Neural cell (in vitro differentiated cells): Measurements from ENCODE around the gene TBC1D16. TPM values are rescaled to one million over a fixed set of nuclear protein-coding genes. Genes with fewer than 3 reads are reported as not detected.

Source experiments
- H2AFZ ChIP-seq: fragments of 200-600, 300-800 bp; sonication (generic), shearing (Covaris generic); 2 replicates; pipeline ENCODE4 v1.6.0; 2014; ENCODE audit warnings: low read depth, mild to moderate bottlenecking, antibody characterized with exemption, low read length, moderate library complexity
- H3F3A ChIP-seq: fragments of 200-600 bp; shearing (Covaris generic); 2 replicates; pipeline ENCODE4 v1.6.1; 2016; ENCODE audit warnings: mild to moderate bottlenecking, moderate library complexity, mixed read lengths, antibody characterized with exemption, low read length; ENCODE audit not compliant: insufficient read depth, poor library complexity, severe bottlenecking
- H3K27ac ChIP-seq: fragments of 200-600, 300-800 bp; sonication (generic), shearing (Covaris generic); 2 replicates; pipeline ENCODE4 v1.5.1; 2014; ENCODE audit warnings: mild to moderate bottlenecking, low read length, moderate library complexity
- H3K27me3 ChIP-seq: fragments of 300-800, 200-600 bp; sonication (generic), shearing (Covaris generic); 2 replicates; pipeline ENCODE4 v1.6.0; 2014; ENCODE audit warnings: mild to moderate bottlenecking, low read depth, low read length, moderate library complexity; ENCODE audit not compliant: insufficient read depth
- H3K36me3 ChIP-seq: fragments of 300-800, 200-600 bp; sonication (generic), shearing (Covaris generic); 2 replicates; pipeline ENCODE4 v1.5.1; 2014; ENCODE audit warnings: mild to moderate bottlenecking, antibody characterized with exemption, low read length, moderate library complexity; ENCODE audit not compliant: insufficient read depth
- H3K4me2 ChIP-seq: fragments of 300-800, 200-600 bp; sonication (generic), shearing (Covaris generic); 2 replicates; pipeline ENCODE4 v1.6.0; 2014; ENCODE audit warnings: mild to moderate bottlenecking, low read length
- H3K4me3 ChIP-seq: fragments of 300-800, 200-600 bp; sonication (generic), shearing (Covaris generic); 2 replicates; pipeline ENCODE4 v1.5.1; 2014; ENCODE audit warnings: mild to moderate bottlenecking, low read length, moderate library complexity
- H3K79me2 ChIP-seq: fragments of 200-600 bp; shearing (Covaris generic); replicated peaks from 2 replicates; pipeline ENCODE4 v1.6.0; 2014; ENCODE audit warnings: mild to moderate bottlenecking, low read length, moderate library complexity; ENCODE audit not compliant: insufficient read depth
- H3K9ac ChIP-seq: fragments of 300-800, 200-600 bp; sonication (generic), shearing (Covaris generic); 2 replicates; pipeline ENCODE4 v1.6.1; 2016; ENCODE audit warnings: mild to moderate bottlenecking, low read length, mixed read lengths
- H3K9me2 ChIP-seq: fragments of 200-600 bp; shearing (Covaris generic); 2 replicates; pipeline ENCODE4 v1.6.1; 2016; ENCODE audit warnings: mild to moderate bottlenecking, low read length, mixed read lengths; ENCODE audit not compliant: insufficient read depth
- H3K9me3 ChIP-seq: fragments of 200-600, 300-800 bp; sonication (generic), shearing (Covaris generic); 2 replicates; pipeline ENCODE4 v1.6.1; 2016; ENCODE audit warnings: mild to moderate bottlenecking, mixed run types, low read length, moderate library complexity, mixed read lengths
- H4K20me1 ChIP-seq: fragments of 200-600 bp; shearing (Covaris generic); 2 replicates; pipeline ENCODE4 v1.6.1; 2016; ENCODE audit warnings: mild to moderate bottlenecking, mixed run types; ENCODE audit not compliant: insufficient read depth
- CTCF ChIP-seq: fragments of 450-650 bp; IDR thresholded peaks from 2 replicates; pipeline ENCODE4 v1.5.1; 2014; ENCODE audit warnings: antibody characterized with exemption, mild to moderate bottlenecking, moderate library complexity; ENCODE audit not compliant: poor library complexity, severe bottlenecking
- EP300 ChIP-seq: fragments of 450-650 bp; conservative IDR thresholded peaks from 2 replicates; pipeline ENCODE4 v1.6.1; 2014; ENCODE audit warnings: antibody characterized with exemption, mild to moderate bottlenecking, moderate library complexity; ENCODE audit not compliant: poor library complexity, severe bottlenecking
- EZH2 ChIP-seq: fragments of 200-600, 300-800 bp; shearing (Covaris generic), sonication (generic); IDR thresholded peaks from 2 replicates; pipeline ENCODE4 v1.6.1; 2014; ENCODE audit warnings: antibody characterized with exemption, low read length, borderline replicate concordance, mild to moderate bottlenecking; ENCODE audit not compliant: insufficient read depth, poor library complexity, severe bottlenecking
- MXI1 ChIP-seq: fragments of 450-650 bp; conservative IDR thresholded peaks from 2 replicates; pipeline ENCODE4 v1.6.1; 2014; ENCODE audit warnings: antibody characterized with exemption, mild to moderate bottlenecking; ENCODE audit not compliant: poor library complexity, severe bottlenecking
- POLR2AphosphoS5 ChIP-seq: IDR thresholded peaks from 2 replicates; pipeline ENCODE4 v1.6.1; 2012
- RAD21 ChIP-seq: fragments of 450-650 bp; conservative IDR thresholded peaks from 2 replicates; pipeline ENCODE4 v1.6.1; 2014; ENCODE audit warnings: antibody characterized with exemption, mild to moderate bottlenecking, moderate library complexity
- REST ChIP-seq: IDR thresholded peaks from 2 replicates; pipeline ENCODE4 v1.6.1; 2012; ENCODE audit warnings: borderline replicate concordance
- SMC3 ChIP-seq: fragments of 450-650 bp; conservative IDR thresholded peaks from 2 replicates; pipeline ENCODE4 v1.6.1; 2014; ENCODE audit warnings: antibody characterized with exemption, mild to moderate bottlenecking, moderate library complexity; ENCODE audit not compliant: poor library complexity
- TAF1 ChIP-seq: IDR thresholded peaks from 2 replicates; pipeline ENCODE4 v1.6.1; 2012; ENCODE audit warnings: low read depth
- polyA plus RNA-seq: library from polyadenylated mRNA; depleted of rRNA; stranded (reverse); fragments of >200 nt; gene quantifications from 2 replicates; pipeline ENCODE4 v1.2.3, GENCODE V29; 2014

The TBC1D16 gene
- polyA plus RNA-seq, 1 donor from 2014 or later = 19.8 TPM

- TF ChIP-seq SMC3 = no peak
- no peak for TF ChIP-seq TAF1
- no peak for TF ChIP-seq RAD21
- no peak for TF ChIP-seq REST
- TF ChIP-seq POLR2AphosphoS5 = no peak
- TF ChIP-seq CTCF = no peak
- TF ChIP-seq MXI1 = no peak
- no peak for TF ChIP-seq EZH2
- no peak for TF ChIP-seq EP300
- H3K36me3 ChIP-seq = peaks cover 13% of the 10 kb centered on the region
Measured at GRCh38 chr17:79944251-79944812, 91.3 kb downstream of the TBC1D16 start.

GRCh38 chr17:79943347-79944241 is 92.1 kb downstream of the TBC1D16 start:
- Histone ChIP-seq H3K9ac (no peak overlapping the region), H3K79me2 (no peaks in the 10 kb centered on the region), H3K27me3 (no peaks in the 10 kb centered on the region), H3K9me2 (no peaks in the 10 kb centered on the region), H3K4me3 (no peak overlapping the region), H2AFZ (no peak overlapping the region), H3F3A (no peaks in the 10 kb centered on the region), H3K36me3 (peaks cover 13% of the 10 kb centered on the region), H3K27ac (no peak overlapping the region), H4K20me1 (no peaks in the 10 kb centered on the region), H3K9me3 (no peaks in the 10 kb centered on the region), H3K4me2 (no peak overlapping the region)
- no peak for TF ChIP-seq EP300
- no peak for TF ChIP-seq TAF1
- no peak for TF ChIP-seq MXI1
- TF ChIP-seq EZH2 = no peak
- no peak for TF ChIP-seq POLR2AphosphoS5
- TF ChIP-seq SMC3 = no peak

More at GRCh38 chr17:79944251-79944812, 91.3 kb downstream of the TBC1D16 start:
- no peaks in the 10 kb centered on the region for H4K20me1 ChIP-seq
- no peak overlapping the region for H3K4me2 ChIP-seq
- no peaks in the 10 kb centered on the region for H3K9me2 ChIP-seq
- H3K79me2 ChIP-seq = no peaks in the 10 kb centered on the region
- no peaks in the 10 kb centered on the region for H3K9me3 ChIP-seq
- no peak overlapping the region for H3K4me3 ChIP-seq
- H3F3A ChIP-seq = peaks cover 2% of the 10 kb centered on the region
- H3K27me3 ChIP-seq = no peaks in the 10 kb centered on the region
- no peak overlapping the region for H3K9ac ChIP-seq
- H2AFZ ChIP-seq = no peak overlapping the region
- no peak overlapping the region for H3K27ac ChIP-seq
